Frontal cortex (tissue), 4 donors: ENCODE measurements around the gene PRICKLE1. TPM values are rescaled to one million over a fixed set of nuclear protein-coding genes. Genes with fewer than 3 reads are reported as not detected.

Source experiments
- DNase-seq, 2 donors: peaks; one replicate each; pipeline ENCODE4 v3.0.0; 2012; ENCODE audit warnings: low spot score in 2 of 2
- FAIRE-seq: peaks from 2 replicates; lab custom pipeline; 2012; peaks lifted over from hg19 to GRCh38; lab: Jason Lieb, UNC
- total RNA-seq: library from RNA; depleted of rRNA; stranded (reverse); fragments of >200 nt; gene quantifications from one replicate; pipeline ENCODE4 v1.2.3, GENCODE V29; 2014
- donor health status: control.
- donor health status: control.
- donor health status: control.

Gene PRICKLE1
- total RNA-seq, result 8.6 TPM

GRCh38 chr12:42589465-42590329 is at the start of gene PRICKLE1:
Gene PRICKLE1 (minus strand): TSS chr12:42589746. CDS start chr12:42472516, 117,230 bp downstream.
- FAIRE-seq, result no peak
- peak; percentile 45 to 59 for DNase-seq

- FAIRE-seq, result no peak
- DNase-seq, result no peak
Observed at GRCh38 chr12:42638697-42639096, 49.2 kb upstream of the PRICKLE1 start.

- DNase-seq, result no peak
- FAIRE-seq, result no peak
Observed at GRCh38 chr12:42638011-42638410, 48.5 kb upstream of the PRICKLE1 start.

GRCh38 chr12:42636993-42637392 is 47.4 kb upstream of the PRICKLE1 start:
- no peak for DNase-seq
- no peak for FAIRE-seq

- no peak for FAIRE-seq
- no peak for DNase-seq
Observed at GRCh38 chr12:42633594-42633993, 44.0 kb upstream of the PRICKLE1 start.

- DNase-seq (no peak), FAIRE-seq (no peak)
Observed at GRCh38 chr12:42631513-42631912, 42.0 kb upstream of the PRICKLE1 start.

GRCh38 chr12:42630314-42630713 is 40.8 kb upstream of the PRICKLE1 start:
- DNase-seq (no peak), FAIRE-seq (no peak)

GRCh38 chr12:42627151-42627550 is 37.6 kb upstream of the PRICKLE1 start:
- FAIRE-seq, result no peak
- no peak for DNase-seq

GRCh38 chr12:42625611-42626010 is 36.1 kb upstream of the PRICKLE1 start:
- DNase-seq, result no peak

GRCh38 chr12:42617622-42618021 is 28.1 kb upstream of the PRICKLE1 start:
- DNase-seq, result no peak
- no peak for FAIRE-seq

More at GRCh38 chr12:42625611-42626010, 36.1 kb upstream of the PRICKLE1 start:
- no peak for FAIRE-seq

- FAIRE-seq (no peak), DNase-seq (no peak)
Observed at GRCh38 chr12:42615006-42615405, 25.5 kb upstream of the PRICKLE1 start.

- DNase-seq (no peak), FAIRE-seq (no peak)
Observed at GRCh38 chr12:42612231-42612613, 22.7 kb upstream of the PRICKLE1 start.

GRCh38 chr12:42611571-42612230 is 22.2 kb upstream of the PRICKLE1 start:
- FAIRE-seq (no peak), DNase-seq (no peak)

GRCh38 chr12:42609605-42610004 is 20.1 kb upstream of the PRICKLE1 start:
- FAIRE-seq (no peak), DNase-seq (no peak)

GRCh38 chr12:42608196-42608825 is 18.8 kb upstream of the PRICKLE1 start:
- no peak for FAIRE-seq

GRCh38 chr12:42607584-42608058 is 18.1 kb upstream of the PRICKLE1 start:
- FAIRE-seq (no peak), DNase-seq (no peak)

More at GRCh38 chr12:42608196-42608825, 18.8 kb upstream of the PRICKLE1 start:
- no peak for DNase-seq

GRCh38 chr12:42606471-42606870 is 16.9 kb upstream of the PRICKLE1 start:
- DNase-seq, result no peak
- FAIRE-seq, result no peak

GRCh38 chr12:42605685-42606084 is 16.1 kb upstream of the PRICKLE1 start:
- no peak for FAIRE-seq

GRCh38 chr12:42603246-42603990 is 13.9 kb upstream of the PRICKLE1 start:
- no peak for FAIRE-seq
- DNase-seq, result no peak

More at GRCh38 chr12:42605685-42606084, 16.1 kb upstream of the PRICKLE1 start:
- no peak for DNase-seq

GRCh38 chr12:42593874-42594273 is 4.3 kb upstream of the PRICKLE1 start:
- FAIRE-seq (no peak), DNase-seq (no peak)
